NOMO-1 (cell line): ENCODE results near the gene GMPPA.

ENCODE experiments used
- DNase-seq, 2 experiments: peaks; one replicate each; lab custom pipeline; 2025; ENCODE audit not compliant: unreplicated experiment in 2 of 2; lab: John Stamatoyannopoulos, UW

The GMPPA gene

DNA sequence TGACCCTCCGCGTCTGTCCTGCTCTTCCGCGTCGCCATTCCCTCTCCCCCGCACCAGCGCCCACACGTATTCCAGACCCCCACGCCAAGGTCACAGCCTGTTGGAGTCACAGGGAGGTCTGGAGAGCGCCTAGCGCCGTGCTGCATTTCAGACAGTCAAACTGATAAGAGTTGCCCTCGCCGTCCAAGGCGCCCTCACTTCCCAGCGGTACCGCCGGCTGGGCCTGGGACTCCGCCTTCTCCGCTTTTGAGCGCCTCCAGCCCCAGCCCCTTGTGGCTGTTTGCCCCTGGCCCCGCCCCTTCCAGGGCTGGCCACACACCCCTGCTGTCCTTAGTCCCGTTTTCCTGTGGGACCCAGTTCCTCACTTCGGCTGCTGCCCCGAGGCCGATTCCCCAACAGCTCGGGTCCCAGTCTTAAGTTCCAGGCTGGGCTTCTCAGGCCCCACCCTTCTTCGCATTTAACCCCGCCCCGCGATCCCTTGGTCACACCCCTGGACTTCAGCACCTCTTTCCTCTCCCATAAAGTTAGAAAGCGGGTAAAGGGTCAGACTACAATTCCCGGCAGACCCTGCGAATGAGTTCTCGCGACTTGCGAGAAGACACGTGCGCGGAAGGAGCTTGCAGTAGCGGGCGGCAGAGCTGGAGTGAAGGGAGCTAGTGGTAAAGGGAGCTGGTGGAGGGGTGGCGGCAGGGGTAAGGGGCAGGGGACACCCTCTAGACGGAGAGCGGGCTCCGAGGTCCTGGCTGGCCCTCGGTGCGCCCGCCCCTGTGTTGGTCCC, at the start of gene GMPPA:
TSS of gene GMPPA (plus strand) at position 612 of the 778 bp plus-strand sequence. CDS start 1,085 bp downstream, outside the sequence.
- DNase-seq: peak; percentile 97 to 98

DNA sequence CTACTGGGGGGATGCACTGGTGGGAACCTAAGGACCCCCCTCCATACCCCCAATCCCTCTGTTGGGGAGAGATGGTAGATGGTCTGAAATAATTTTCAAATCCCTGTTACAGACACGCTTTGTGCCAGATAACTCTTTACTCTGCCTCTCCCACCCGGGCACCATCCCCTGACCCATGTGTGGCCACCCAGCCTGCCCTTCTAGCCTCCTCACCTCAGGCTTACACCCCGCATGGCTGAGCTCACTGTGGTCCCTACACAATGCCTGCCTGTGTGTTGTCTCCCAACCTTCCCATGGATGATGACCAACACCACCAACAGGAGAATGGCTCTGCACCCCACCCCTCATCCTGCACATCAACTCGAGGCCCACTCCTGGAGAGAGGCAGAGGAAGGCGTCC, 49.1 kb upstream of the GMPPA start:
- no peak for DNase-seq

DNA sequence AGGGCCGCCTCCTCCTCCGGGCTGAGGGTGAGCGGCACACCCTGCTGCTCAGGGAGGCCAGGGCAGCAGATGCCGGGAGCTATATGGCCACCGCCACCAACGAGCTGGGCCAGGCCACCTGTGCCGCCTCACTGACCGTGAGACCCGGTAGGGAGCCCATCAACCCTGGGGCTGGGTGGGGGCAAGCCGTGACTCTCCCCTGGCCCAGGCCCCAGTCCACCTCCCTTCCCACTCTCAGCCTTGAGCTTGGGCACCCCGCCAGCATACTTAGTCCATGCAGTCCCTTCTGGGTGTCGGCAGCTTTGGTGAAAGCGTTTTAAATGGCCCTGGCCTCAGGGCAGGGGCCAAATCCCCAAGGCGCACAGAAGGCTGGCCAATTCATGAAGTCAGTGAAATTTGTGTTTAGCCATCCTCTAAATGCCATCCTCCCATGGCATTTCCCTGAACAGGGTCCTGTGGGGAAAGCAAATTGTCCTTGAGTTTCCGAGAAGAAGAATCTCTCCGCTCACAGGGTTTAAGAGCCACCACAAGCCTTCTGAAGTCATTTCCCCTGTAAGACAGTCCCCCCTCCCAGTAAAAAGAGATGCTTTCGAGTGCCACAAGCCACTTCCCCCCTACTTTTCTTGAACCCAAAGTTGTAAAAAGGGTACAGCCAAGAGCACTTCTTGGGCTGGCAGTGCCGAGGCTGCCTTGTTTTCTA, 46.9 kb upstream of the GMPPA start:
- DNase-seq: no peak

DNA sequence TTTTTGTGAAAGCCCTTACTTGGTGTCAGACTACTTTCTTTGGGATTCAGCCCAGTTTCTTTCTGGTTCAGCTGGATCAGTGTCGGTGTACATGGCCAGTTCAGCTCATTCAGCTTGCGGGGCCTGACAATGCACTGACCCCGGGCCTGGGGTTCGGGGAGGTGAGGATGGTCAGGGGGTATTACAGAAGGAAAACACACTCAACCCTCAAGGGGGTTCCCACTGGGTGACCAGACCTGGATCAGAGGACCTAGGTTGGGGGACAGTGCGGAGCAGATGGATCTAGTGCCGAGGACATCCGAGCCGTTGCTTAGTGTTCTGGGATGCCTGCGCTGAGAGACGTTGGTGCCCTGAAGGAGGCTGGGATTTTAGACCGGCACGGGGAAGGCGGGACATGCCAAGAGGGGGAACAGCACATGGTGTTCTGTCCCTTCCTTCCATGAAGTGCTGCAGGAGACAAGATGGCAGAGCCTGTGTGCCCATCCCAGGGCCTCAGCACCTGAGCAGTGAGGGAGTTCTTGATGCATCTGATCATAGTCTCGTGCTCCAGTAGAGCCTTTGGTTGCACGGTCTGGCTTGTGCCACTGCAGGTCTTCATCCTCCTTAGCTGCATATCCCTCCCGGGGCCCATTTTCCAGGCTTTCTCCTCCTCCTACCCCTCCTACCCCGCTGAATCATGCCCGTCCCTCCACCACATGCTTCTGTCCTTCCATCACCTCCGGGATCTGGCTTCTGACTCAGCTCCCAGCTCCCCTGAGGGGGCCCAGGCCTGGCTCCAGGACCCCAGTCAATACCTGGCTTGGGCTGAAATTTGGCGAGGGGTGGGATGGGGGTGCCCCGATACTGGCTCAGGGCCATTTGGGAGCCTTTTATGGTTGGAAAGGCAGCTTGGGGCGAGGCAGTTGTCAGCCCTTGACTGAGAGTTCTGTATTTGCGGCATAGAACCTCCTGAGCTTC, 46.1 kb upstream of the GMPPA start:
- DNase-seq: peak in 1 of 2 experiments; percentile 37

DNA sequence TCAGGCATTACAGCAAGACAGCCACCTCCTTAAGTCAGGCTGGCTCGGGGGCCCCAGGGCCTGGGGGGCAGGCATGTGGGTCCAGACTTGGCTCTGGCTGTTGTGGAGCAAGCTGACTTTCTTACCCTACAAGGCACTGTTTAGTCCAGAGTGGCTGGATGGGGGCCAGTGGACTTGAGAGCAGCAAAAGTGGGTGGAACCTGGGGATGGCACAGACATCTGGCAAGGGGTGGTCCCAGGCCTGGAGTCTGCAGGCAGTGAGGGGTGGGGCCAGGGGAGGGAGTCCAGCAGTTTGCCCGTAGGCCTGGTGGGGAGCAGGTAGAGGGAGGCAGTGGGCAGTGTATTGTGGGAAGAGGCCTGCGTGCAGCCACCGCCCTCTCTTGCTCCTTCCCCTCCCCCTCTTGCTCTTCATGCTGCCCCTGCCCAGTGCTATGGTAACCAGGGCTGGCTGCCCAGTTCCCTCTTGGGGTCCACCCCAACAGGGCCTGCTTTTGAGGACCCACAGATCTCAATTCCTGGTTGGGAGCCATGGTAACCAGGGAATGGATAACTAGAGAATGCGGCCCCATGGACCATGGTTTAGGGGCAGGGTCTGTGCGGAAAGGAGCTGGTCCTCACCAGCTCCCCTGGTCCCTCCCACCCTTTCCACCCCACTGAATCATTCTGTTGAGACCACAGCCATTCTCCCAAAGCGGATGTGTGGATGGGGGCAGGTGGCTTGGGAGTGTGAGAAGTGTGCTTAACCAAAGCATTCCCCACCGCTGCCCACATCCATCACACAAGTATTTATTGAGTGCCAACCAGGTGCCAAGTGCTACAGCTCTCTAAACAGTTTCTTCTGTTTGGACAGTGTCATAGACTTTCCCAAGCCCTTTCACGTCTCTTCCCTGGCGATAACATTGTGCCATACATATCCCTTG, 44.8 kb upstream of the GMPPA start:
- DNase-seq: no peak

DNA sequence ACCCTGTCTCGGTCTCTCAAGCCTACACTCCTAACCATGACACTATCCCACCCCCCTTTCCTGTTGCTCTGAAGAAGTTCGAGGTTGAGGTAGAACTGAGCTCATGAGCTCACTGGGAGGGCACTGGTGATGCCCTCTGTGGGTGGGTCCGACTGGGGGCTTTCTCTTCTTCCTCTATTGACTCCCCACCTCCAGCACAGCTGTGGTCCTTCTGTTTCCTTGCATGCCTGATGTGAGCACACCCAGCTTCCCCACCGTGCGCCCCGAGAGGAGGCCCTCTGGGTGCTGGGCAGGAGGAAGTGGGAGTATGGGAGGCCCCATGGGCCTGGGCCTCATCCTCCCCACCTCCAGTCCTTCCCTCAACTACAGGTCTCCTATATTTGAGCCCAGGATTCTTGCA, 43.1 kb upstream of the GMPPA start:
- DNase-seq: peak; percentile 15 to 26

DNA sequence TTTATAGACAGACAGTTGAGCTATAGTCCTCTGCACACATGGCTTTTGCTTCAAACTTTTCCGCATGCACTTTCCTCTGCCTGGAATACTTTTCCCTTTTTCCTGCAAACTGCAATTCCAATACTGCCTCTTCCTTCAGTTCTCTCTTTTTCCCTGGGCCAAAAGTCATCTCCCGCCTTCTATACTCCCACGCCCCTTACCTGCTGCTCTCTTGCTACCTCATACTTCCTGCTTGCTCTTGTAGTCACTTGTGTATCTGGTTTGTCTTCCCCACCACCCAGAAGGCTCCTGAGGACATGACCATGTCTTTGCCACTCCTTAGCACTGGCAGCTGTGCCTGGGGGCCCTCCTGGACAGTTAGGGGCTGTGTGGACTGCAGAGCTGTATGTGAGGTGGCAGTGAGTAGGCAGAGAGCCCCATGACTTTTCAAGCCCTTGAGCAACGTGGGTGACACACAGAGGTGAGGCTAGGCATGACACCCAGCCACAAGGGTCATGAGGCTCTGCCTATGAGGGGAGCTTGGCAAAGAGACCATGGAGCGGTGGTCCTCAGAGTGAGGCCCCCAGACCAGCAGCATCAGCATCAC, 40.8 kb upstream of the GMPPA start:
- peak in 1 of 2 experiments; percentile 14 for DNase-seq

DNA sequence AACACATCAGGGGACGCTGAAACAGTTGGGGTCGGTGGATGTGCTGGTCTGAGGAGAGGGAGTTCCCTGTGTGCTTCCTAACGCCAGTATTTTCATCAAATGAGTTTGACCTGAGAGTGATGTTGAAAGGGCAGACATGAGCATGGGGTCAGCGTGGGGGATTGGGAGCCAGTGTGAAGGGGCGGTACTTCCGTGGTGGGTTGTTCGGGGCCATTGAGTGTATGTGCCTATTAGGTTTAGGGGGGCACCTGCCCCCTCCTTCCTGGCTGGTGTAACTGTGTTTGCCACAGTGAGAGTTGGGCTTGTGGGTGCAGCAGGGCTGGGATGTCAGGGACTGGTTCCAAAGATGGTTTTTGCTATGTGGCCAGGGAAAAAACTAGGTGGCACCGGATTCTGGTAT, 39.7 kb upstream of the GMPPA start:
- no peak for DNase-seq

DNA sequence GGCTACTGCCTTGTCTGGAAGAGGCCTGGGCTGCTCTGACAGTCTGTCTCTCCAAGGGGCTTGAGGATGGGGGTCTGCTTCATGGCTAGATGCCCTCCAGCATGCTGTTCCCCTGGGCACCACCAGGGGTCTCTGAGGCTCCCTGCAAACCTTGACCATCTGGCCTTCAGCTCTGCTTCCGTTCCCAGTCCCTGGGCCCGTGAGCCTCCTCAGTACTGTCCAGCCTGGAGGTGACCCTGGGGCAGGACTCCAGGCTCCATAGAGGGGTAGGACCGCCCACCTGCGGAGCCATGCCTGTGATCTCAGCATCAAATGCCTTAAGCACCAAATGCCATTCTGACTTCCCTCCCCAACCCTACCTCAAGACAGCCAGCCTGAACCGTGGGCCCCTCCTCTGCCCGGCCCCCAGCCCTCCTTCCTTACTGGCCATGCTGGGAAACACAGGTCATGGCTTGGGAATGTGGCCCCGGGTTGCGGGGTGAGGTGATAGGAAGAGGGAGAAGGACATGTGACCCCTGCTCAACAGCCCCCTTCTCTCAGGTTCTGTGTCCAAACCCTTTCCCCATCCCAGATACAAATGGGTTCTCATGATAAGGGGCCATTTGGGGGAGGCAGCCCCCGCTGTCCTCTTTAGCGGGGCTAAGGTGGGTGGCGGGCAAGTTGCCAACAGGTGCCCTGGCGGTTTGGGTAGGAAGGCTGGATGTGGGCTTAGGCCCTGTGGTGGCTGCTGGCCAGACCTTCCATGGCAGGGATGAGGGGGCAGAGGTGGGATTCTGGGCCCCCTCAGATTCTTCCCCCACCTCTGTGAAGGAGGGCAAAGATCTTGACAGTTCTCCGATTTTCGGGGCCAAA, 39.0 kb upstream of the GMPPA start:
- peak; percentile 26 to 28 for DNase-seq

DNA sequence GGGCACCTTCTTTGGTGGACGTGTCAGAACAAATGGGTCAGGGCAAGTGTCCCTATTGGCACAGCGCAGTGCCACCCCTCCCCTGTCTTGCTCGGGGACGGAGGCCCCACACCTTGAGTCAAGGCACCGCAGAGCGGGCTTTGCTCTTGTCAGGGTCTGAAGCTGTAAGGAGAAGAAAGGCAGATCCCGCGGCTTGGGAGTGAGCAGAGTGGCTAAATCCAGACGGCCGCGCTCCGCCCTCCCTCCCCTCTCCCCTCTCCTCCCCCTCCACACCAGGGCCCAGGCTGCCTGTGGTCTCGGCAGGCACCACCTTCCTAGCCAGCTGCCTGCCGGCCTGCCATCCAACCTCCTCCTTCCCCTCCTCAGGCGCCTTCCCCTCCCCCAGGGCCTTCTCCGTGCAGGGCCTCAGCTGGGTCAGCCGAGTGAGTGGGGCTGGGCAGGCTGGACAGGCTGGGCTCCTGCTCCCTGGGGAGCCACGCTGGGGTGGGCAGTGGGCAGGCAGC, 38.2 kb upstream of the GMPPA start:
- no peak for DNase-seq

DNA sequence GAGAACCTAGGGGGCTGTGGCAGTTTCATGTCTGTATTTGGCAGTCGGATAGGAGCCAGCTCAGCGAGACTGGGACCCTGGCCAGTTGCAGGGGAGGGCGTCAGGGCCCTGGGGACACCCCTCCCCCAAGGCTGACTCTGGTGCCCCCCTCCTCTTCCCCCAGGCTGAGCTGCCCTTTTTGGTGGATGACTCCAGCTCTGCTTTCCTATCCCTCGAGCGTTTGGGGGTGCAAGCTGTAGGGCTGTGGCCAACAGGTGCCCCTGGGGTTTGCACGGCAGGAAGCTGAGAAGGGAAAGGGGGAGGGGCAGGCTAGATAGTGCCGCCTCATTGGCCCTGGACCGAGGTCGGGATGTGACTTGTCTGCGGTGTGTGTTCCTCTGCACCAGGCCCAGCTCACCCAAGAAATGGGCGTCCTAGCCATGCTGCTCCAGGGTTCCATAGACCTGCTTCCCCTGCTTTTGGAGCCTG, 37.6 kb upstream of the GMPPA start:
- no peak for DNase-seq

DNA sequence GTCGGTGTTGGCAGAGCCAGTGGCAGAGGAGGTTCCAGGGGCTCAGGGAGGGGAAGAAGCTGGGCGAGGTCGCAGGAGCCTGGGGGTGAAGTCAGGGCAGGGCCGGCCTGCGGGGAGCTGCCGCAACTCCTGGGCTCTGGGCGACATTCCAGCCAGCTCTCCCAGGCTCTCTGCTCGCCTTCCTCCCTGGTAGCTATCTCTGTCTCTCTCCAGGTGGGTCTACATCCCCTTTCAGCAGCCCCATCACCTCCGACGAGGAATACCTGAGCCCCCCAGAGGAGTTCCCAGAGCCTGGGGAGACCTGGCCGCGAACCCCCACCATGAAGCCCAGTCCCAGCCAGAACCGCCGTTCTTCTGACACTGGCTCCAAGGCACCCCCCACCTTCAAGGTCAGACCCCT, 37.0 kb upstream of the GMPPA start:
- no peak for DNase-seq

DNA sequence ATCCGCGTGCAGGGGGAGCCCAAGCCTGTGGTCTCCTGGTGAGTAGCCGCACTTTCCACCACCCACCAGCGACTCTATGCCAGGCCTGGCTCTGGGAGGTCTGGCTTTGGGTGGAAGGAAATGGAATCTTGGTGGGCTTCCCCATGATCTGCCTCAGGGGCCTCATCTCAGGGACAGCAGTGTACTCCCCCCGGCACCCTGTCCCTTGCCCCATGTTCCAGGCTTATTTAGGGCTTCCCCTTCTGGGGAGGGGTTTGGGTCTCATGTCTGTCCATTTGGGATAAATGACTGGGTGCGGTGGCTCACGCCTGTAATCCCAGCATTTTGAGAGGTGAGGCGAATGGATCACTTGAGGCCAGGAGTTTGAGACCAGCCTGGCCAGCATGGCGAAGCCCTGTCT, 36.3 kb upstream of the GMPPA start:
- no peak for DNase-seq

DNA sequence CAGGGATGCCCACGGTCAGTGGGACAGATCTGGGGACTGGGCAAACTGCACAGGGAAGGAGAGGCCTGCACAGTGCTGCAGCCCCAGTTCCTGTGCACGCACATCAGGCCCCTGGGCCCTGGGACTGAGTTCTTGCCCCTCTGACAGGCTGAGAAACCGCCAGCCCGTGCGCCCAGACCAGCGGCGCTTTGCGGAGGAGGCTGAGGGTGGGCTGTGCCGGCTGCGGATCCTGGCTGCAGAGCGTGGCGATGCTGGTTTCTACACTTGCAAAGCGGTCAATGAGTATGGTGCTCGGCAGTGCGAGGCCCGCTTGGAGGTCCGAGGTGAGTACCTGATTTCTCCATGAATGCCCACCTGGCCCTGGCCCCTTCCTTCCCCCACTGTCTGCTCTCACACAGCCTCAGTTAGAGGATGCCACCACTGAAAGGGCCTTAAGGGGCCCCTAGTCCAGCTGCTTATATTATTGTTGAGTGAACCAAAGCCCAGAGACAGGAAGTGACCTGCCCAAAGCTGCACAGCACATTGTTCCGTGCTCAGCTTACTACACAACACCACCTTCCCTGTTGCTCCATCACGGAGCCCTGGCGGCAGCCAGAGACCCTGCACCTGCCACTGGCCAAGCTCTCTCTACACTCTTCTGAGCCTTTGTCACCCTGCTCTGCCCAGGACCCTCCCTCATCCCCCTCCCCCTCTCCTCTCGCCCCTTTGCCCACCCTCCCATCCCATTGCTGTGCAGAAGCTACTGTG, 34.2 kb upstream of the GMPPA start:
- no peak for DNase-seq

DNA sequence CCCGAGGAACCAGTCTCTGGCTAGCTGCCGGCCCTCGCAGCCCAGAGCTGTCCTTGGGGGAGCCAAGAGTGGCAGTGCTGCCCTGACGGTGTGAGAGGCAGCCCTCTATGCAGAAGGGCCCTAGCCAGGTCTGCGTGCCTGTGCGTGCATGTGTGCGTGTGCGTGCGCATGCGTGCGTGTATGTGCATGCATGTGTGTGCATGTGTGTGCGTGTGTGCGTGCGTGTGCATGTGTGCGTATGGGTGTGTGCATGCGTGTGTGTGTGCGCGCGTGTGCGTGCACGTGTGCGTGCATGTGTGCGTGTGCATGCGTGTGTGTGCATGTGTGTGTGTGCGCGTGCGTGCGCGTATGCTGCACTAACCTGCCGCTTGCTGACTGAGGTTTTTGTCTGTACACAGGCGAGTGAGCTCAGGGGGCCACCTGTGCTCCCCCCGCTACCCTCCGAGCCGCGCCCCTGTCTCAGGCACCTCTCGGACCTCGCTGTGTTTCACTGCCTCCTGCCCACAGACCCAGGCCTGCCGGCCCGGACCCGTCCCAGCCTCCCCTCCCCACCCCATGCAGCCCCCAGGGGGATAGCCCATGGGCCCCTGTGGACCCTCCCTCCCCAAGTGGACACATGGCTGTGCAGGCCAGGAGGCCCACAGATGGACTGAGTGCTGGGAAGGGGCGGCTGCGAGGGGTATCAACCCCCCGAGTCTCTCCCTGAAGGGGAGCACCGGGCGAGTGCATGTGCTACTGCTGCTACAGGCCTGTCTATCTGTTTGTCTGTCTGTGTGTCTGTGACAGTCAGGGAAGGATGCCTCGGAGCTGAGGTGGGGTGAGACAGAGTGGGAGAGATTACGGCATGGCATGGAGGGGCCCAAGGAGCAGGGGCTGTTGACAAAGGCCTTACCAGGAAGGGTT, 32.8 kb upstream of the GMPPA start:
- DNase-seq: no peak

DNA sequence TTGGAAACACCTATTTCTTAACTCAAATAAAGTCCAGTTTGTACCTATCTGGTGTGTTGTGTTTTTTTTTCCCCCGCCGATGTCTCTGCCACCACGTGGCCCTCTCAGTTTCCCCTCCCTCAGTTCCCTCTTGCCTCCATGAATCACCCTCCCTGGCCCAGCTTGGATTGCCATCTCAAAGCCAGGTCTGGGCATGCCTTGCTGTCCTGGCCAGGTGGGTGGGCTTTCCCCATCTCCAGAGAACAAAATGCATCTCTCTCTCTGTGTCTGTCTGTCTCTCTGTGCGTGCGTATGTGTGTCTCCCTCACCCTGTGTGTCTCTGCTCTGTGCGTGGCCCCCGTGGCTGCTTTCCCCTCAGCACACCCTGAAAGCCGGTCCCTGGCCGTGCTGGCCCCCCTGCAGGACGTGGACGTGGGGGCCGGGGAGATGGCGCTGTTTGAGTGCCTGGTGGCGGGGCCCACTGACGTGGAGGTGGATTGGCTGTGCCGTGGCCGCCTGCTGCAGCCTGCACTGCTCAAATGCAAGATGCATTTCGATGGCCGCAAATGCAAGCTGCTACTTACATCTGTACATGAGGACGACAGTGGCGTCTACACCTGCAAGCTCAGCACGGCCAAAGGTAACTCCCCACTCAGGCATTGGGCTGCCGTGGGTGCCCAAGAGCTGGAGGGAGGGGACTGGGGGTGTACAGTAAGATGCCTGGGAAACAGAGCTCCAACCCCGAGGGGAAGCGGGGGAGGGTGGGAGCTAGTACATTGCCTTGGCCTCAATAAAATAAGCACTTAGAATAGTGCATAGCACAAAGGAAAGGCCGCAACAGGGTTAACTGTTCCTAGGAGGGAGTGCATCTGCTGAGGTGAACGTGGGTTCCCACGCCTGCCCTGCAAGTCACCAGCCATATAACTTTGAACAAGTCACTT, 31.6 kb upstream of the GMPPA start:
- DNase-seq: no peak
